GM21723 (cell line): ENCODE measurements around the gene F13B.
"Not testable (repeated sequence)": the region's sequence is repeated elsewhere in the genome, so short reads cannot be mapped to it uniquely, and the experiment has no call there.

Source experiments
- ATAC-seq: cut with Tn5 transposase; IDR thresholded peaks from one replicate; pipeline ENCODE4 v1.9.1; 2021; ENCODE audit warnings: mild to moderate bottlenecking, moderate library complexity; ENCODE audit not compliant: unreplicated experiment

F13B gene

DNA sequence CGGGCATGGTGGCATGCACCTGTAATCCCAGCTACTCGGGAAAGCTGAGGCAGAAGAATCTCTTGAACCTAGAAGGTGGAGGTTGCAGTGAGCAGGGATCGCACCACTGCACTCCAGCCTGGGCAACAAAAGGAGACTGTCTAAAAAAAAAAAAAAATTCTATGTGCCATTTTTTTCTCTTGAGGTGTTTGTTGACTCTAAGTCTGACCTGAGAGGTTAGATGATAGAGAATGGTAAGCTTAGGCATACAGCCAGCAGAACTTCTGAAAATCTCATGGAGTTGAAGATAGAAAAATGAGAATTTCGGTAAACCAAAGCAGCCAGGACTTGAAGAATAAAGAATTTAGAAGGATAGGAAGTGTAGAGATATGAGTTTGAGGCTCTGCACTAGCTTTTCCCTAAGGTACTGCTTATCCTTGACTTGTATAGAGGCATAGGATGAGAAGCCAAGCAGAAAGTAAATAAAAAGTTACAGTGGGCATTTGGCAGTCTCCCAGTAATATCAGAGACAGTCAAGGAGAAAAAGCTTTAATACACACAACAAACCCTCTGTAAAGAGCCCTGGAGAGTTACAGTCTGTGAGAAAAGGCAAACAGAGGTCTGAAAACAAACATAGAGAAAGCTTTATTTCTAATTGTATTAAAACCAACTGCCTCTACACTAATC, 24.3 kb downstream of the F13B start:
- ATAC-seq = no peak

DNA sequence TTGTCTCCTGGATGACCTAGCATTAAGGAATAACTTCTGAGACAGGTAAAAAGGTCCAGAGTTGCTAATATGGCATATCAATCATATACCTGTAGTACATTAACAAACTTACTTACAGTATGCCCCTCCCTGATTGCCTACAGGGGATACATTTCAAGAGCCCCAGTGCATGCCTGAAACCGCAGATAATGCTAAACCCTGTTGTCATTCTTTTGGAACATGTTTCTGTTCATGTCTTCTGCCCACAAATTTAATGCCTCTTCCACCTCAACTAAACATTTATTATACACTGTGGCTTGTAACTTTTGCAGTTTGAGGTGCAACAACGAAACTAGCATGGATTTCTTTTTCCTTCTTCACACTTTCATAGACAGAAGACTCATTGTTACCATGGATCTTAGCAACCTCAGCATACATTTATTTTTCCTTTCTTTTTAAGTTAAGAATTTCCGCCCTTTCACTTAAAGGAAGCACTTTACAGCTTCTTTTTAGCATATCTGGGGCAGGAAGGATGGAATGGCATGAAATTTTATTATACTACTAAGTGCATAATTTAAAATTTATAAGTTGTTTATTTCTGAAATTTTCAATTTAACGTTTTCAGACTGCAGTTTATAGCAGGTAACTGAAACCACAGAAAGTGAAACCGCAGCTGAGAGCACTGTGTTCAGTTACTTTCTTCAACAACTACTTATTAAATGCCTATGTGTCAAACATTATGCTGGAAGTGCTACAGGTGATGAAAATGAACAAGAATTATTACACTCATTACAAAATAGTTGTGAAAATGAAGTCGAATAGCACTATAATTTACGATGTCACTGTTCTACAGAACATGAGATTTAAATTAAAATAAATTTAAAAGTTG, 25.3 kb downstream of the F13B start:
- ATAC-seq = peak; percentile 84

DNA sequence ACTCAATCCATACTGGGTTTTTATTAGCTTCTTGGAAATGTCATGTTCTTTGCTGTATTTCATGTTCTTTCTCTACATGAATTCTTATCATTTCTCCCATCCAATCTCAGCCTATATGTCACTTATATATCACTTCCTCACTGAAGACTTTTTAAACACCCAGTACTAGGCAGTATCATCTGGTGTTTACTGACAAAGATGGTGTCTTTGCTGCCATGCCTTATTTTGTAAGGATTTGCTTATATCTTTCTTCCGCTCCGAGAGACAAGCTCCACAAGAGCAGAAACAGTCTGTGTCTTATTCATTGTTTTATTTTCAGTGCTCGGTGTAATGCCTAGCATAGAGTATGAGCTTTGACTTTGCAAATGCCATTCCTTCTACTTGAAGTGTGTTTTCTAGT, 30.2 kb downstream of the F13B start:
- no peak for ATAC-seq

DNA sequence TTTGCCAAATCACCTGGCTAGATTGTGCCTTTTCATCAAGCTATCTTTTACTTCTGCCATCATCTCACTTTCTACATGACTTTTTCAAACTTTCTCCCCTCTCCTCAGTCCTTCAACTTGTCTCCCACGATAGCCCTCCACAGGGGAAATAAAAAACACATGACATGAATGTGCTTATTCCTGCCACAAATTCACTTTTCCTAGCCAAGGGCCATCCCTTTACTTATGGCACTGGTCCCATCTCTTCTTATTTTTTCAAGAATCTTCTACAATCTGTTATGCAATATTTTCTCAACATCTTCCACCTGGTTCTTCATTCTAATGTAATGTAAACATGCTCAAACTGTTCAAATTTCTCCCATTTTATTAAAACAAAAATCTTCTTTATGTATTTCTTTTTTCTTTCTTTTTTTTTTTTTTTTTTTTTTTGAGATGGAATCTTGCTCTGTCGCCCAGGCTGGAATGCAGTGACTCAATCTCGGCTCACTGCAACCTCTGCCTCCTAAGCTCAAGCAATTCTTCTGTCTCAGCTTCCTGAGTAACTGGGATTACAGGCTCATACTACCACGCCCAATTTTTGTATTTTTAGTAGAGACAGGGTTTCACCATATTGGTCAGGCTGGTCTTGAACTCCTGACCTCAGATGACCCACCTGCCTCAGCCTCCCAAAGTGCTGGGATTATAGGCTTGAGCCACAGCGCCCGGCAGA, 32.3 kb downstream of the F13B start:
- ATAC-seq = not testable (repeated sequence)

DNA sequence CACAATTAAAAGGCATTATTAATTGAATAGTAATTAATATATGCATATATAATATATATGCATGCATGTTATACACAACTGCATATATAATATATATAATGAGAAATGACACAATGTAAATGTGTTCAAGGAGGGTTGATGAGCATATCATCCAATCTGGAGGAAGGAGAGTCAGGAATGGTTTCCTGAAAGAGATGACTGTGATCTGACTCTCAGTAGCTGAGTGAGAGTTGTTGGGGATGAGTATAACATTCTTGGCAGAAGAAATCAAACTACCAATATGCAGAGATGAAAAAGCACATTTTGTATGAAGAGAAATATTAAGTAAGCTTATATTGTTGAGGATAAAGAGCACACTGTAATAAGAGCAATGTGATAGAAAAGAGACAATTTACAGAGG, 37.3 kb downstream of the F13B start:
- ATAC-seq = no peak

DNA sequence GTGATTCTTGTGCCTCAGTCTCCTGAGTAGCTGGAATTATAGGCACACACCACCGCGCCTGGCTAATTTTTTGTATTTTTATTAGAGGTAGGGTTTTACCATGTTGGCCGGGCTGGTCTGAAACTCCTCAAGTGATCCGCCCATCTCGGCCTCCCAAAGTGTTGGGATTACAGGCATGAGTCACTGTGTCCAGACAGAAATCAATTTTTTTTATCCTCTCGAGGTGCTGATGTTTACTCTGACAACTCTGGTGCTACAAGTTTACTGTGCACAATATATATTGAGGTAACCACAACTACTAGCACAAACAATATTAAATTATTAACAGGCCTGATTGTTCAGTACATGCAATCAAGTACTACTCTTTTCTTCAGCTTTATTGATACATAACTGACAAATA, 39.7 kb downstream of the F13B start:
- ATAC-seq = no peak

DNA sequence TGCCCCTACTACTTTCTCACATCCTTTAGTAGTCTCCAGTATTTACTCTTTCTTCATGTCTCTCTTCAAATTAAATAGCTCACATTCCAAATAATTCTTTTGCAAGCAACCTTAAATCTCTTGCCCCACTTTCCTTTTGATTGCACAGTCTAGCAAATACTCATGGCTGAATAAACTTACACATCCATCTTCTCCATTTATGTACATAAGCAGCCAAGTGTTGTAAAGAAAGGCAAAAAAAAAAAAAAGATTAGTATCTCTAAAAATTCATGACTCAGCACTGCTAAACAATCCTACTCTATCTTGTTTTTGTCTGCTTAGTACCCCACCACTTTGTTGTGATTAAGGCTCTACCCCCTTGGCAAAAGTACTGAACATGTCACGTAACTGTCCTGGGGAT, 42.6 kb downstream of the F13B start:
- no peak for ATAC-seq

DNA sequence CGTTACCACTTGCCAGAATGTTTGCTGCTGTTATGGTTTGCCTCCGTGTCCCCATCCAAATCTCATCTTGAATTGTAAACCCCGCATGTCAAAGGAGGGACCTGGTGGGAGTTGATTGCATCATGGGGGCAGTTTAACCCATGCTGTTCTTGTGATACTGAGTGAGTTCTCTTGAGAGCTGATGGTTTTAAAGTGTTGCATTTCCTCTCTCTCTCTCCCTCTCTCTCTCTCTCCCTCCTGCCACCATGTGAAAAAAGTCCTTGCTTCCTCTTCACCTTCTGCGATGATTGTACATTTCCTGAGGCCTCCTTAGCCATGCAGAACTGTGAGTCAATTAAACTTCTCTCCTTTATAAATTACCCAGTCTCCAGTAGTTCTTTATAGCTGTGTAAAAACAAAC, 45.3 kb downstream of the F13B start:
- ATAC-seq = no peak

DNA sequence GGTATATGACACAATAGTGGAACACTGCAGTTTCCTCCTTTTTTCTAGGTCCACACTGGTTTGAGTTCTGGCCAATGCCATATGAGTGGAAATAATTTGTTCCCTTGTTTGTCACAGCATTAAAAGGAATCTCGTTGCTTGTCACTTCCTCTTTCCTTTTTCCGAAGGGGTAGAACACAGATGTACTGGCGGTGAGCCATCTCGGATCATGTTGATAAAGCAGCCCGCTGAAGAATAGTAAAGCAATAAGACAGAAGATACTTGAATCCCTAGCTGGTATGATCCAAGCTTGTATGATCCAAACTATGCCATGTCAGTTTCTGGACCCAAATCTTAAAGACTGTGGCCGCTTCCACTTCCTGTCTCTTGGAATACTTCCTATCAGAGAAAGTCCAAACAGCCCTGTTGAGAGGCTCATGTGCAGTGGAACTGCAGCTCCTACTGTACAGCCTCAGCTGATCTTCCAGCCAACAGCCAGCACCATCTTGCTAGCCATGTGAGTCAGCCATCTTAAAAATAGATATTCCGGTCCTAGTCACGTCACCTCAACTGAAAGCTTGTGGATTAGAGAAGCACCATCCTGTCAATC, 49.4 kb downstream of the F13B start:
- ATAC-seq = no peak

DNA sequence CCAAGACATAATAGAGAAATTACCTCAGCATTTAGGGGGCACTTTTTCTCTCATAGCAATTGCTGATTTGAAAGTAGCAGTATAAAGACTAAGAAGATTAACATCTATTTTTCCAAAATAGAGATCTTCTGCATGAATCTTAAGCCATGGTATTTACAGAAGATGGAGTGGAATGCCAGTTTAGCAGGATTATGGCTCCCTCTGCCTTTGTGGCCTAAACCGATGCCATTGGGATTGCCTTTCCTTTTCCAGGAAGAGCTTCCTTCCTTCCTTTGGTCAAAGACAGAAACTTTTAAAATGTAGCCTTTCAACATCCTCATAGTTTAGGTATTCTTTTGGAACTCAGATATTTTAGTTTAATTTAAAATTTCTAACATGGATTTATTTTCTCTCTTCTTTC, 50.3 kb downstream of the F13B start:
- no peak for ATAC-seq

DNA sequence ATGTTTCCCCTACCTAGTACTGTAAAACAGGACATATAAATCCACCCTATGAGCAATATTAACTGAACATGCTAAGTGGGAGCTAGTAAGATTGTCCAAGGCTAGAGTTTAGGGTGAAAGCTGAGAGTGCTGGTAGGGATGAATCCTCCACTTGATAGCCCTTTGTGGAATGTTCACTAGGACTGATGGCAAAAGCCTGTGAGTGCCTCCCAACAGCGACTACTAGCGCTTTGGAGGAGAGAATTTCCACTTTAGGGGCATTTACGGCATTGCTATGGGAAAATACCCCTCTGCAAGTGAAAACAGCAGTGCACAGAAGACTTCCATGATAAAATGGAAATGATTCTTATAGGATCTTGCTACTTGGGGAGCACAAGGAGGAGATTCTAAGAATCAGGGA, 53.8 kb downstream of the F13B start:
- ATAC-seq = no peak

DNA sequence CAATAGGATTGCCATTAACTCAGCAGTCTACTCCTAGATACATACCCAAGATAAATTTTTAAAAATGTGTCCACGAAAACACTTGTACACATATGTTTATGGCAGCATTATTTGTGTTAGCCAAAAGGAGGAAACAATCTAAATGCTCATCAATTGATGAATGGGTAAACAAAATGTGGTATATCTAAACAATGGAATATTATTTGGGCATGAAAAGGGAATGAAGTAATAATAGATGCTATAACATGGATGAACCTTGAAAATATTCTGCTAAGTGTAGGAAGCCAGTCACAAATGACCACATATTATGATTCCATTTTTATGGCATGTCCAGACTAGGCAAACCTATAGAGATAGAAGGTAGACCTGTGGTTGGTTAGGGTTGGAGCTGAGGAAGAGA, 55.4 kb downstream of the F13B start:
- ATAC-seq = no peak

DNA sequence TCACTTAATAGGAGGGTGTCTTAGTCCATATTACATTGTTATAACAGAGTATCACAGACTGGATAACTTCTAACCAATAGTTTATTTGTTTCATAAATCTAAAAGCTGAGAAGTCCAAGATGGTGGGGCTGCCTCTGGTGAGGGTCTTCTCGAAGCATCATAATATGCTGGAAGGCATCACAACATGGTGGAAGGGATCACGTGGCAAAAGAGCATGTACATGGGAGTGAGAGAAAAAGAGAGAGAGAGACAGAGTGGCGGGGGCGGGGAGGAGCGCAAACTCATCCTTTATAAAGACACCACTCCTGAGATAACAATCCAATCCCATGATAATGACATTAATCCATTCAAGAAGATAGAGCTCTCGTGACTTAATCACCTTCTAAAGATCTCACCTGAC, 58.2 kb downstream of the F13B start:
- ATAC-seq = no peak

DNA sequence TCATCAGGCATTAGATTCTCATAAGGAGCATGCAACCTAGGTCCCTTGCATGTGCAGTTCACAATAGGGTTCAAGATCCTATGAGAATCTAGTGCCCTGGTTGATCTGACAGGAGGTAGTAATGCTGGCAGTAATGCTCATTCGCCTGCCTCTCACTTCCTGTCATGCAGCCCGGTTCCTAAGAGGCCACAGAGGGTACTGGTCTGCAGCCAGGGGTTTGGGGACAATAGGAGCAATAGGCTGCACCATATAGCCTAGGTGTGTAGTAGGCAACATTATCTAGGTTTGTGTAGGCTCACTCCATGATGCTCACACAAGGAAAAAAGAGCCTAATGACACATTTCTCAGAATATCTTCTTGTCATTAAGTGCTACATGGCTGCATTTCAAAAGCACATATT, 63.9 kb downstream of the F13B start:
- no peak for ATAC-seq

DNA sequence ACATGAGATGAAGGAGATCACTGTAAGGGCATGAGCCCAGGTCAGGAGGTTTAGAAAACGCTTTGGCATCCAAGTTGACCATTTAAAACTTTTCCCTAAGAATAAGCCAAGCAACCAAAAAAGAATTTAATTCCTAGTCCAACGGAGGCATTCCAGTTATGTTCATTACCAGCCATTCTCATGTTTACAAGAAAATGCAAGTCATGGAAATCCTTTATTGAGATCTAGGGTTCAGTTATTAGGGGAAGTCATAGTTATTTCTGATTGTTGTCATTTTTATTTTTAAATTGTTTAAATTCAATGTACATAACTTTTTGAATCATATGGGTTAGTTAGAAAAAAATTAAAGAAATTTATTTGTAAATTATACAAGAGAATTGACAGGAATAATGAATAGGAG, 65.2 kb downstream of the F13B start:
- ATAC-seq = no peak

DNA sequence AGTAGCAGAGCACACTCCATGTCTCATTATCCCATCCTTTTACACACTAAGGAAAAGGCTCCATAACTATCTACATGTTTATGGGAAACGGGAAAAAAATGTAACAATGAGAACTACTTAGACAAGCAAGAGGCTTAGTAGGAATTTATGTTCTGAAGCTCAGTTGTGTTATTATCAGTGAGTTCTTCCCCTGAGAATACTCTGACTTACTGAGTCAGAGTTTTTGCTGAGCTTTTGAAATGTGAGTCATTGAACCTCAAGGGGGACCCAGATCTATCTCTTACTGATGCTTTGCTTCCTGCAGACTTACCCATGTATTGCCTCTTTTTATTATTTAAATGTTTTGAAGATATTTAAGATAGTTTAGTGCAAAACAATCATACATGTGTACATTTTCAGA, 69.6 kb downstream of the F13B start:
- ATAC-seq = no peak

DNA sequence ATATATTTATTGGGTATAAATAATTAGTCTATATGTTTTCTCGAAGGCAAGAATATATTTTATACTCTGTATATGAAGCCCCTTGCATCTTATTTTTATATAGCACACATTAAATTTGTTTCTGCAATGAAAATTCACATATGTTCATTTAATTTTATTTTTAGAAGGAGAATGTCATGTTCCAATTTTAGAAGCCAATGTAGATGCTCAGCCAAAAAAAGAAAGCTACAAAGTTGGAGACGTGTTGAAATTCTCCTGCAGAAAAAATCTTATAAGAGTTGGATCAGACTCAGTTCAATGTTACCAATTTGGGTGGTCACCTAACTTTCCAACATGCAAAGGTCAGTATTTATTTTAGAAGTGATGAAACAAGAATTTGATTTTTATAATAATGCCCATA, 73.1 kb downstream of the F13B start:
- no peak for ATAC-seq

DNA sequence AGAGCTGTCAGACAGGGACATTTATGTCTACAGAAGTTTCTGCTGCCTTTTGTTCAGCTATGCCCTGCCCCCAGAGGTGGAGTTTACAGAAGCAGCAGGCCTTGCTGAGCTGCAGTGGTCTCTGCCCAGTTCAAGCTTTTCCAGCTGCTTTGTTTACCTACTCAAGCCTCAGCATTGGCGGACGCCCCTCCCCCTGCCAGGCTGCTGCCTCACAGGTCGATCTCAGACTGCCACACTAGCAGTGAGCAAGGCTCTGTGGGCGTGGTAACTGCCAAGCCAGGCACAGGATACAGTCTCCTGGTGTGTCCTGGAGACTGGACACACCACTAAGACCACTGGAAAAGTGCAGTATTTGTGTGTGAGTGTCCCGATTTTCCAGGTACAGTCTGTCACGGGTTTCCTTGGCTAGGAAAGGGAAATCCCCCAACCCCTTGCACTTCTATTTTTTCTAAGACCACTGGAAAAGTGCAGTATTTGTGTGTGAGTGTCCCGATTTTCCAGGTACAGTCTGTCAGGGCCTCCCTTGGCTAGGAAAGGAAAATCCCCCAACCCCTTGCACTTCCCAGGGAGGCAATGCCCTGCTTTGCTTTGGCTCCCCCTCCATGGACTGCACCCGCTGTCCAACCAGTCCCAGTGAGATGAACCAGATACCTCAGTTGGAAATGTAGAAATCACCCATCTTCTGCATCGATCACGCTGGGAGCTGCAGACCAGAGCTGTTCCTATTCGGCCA, 75.0 kb downstream of the F13B start:
- not testable (repeated sequence) for ATAC-seq
